IMR-90 (cell line): Measurements from ENCODE around the gene MSLN. TPM values are rescaled to one million over a fixed set of nuclear protein-coding genes. Genes with fewer than 3 reads are reported as not detected.

Experiments used
- ATAC-seq: fragments of 200-7000 bp; cut with Tn5 transposase; 2 replicates; pipeline ENCODE4 v1.9.1; 2020; ENCODE audit warnings: low read depth, mild to moderate bottlenecking, moderate library complexity
- BruUV-seq: library from RNA; stranded (reverse); fragments of 400-500 nt; replicated peaks from 2 replicates; lab custom pipeline; 2021; lab: Mats Ljungman, UMichigan
- CTCF ChIA-PET: fragments of 300-600 bp; formaldehyde crosslinking; extraction: SDS; loops from one replicate; lab custom pipeline; 2021; ENCODE audit warnings: antibody characterized with exemption; lab: Yijun Ruan, JAX
- POLR2A ChIA-PET: fragments of 300-600 bp; sonication (Branson Sonifier 250); formaldehyde crosslinking; loops from one replicate; lab custom pipeline; 2022; ENCODE audit warnings: antibody characterized with exemption; ENCODE audit not compliant: unreplicated experiment; lab: Charles Lee
- DNase-seq: peaks from one replicate; pipeline ENCODE4 v3.0.0; 2013
- H2AFZ ChIP-seq: replicated peaks from 2 replicates; pipeline ENCODE3; 2013; ENCODE audit warnings: low read length, mild to moderate bottlenecking; ENCODE audit not compliant: poor library complexity
- H2AK5ac ChIP-seq: 2 replicates; pipeline ENCODE4 v1.6.1; 2013; ENCODE audit warnings: low read depth, low read length, inconsistent platforms
- H2AK9ac ChIP-seq: replicated peaks from 2 replicates; pipeline ENCODE3; 2013; ENCODE audit warnings: mild to moderate bottlenecking, low read depth, low read length, moderate library complexity; ENCODE audit not compliant: poor library complexity
- H2BK120ac ChIP-seq: 2 replicates; pipeline ENCODE4 v1.6.1; 2013; ENCODE audit warnings: low read depth, low read length, inconsistent platforms
- H2BK15ac ChIP-seq: 3 replicates; pipeline ENCODE4 v1.6.1; 2013; ENCODE audit warnings: low read depth, low read length, inconsistent platforms
- H2BK20ac ChIP-seq: 2 replicates; pipeline ENCODE4 v1.6.1; 2013; ENCODE audit warnings: low read depth, mild to moderate bottlenecking, inconsistent platforms, low read length, moderate library complexity
- H2BK5ac ChIP-seq: 2 replicates; pipeline ENCODE4 v1.6.1; 2013; ENCODE audit warnings: mild to moderate bottlenecking, low read depth, low read length, inconsistent platforms; ENCODE audit not compliant: poor library complexity, severe bottlenecking
- H3K14ac ChIP-seq: replicated peaks from 2 replicates; pipeline ENCODE4 v1.6.1; 2013; ENCODE audit warnings: low read depth, low read length, inconsistent platforms
- H3K18ac ChIP-seq: 2 replicates; pipeline ENCODE4 v1.6.1; 2013; ENCODE audit warnings: low read depth, low read length, control low read depth
- H3K23ac ChIP-seq: 2 replicates; pipeline ENCODE4 v1.6.1; 2013; ENCODE audit warnings: low read depth, low read length, inconsistent platforms
- H3K27ac ChIP-seq: 2 replicates; pipeline ENCODE4 v1.5.1; 2013; ENCODE audit warnings: mild to moderate bottlenecking, control low read depth, low read length; ENCODE audit not compliant: insufficient read depth
- H3K27me3 ChIP-seq: 2 replicates; pipeline ENCODE4 v1.6.1; 2013; ENCODE audit warnings: low read length; ENCODE audit not compliant: control insufficient read depth, insufficient read depth
- H3K36me3 ChIP-seq: 2 replicates; pipeline ENCODE4 v1.6.1; 2013; ENCODE audit warnings: low read length, mixed read lengths; ENCODE audit not compliant: control insufficient read depth, insufficient read depth
- H3K4ac ChIP-seq: 2 replicates; pipeline ENCODE4 v1.6.1; 2013; ENCODE audit warnings: low read depth, low read length, inconsistent platforms
- H3K4me1 ChIP-seq: 2 replicates; pipeline ENCODE4 v1.6.1; 2013; ENCODE audit warnings: low read length, mixed read lengths; ENCODE audit not compliant: control insufficient read depth, insufficient read depth
- H3K4me2 ChIP-seq: 2 replicates; pipeline ENCODE4 v1.6.1; 2013; ENCODE audit warnings: low read depth, mild to moderate bottlenecking, control low read depth, low read length, moderate library complexity
- H3K4me3 ChIP-seq: 2 replicates; pipeline ENCODE4 v1.5.1; 2013; ENCODE audit warnings: low read depth, mild to moderate bottlenecking, control low read depth, low read length, moderate library complexity; ENCODE audit not compliant: insufficient read depth
- H3K56ac ChIP-seq: 2 replicates; pipeline ENCODE4 v1.6.1; 2013; ENCODE audit warnings: low read length, inconsistent platforms; ENCODE audit not compliant: insufficient read depth; ENCODE audit errors: extremely low read depth
- H3K79me1 ChIP-seq, 2 experiments: 2 replicates each; pipeline ENCODE4 v1.6.1; 2013; ENCODE audit warnings: low read length in 2 of 2, inconsistent platforms in 1 of 2, low read depth in 1 of 2
- H3K9ac ChIP-seq: 2 replicates; pipeline ENCODE4 v1.6.1; 2013; ENCODE audit warnings: low read depth, low read length, control low read depth
- H3K9me1 ChIP-seq: 2 replicates; pipeline ENCODE4 v1.6.1; 2013; ENCODE audit warnings: low read length, inconsistent platforms; ENCODE audit not compliant: insufficient read depth
- H3K9me3 ChIP-seq: 2 replicates; pipeline ENCODE4 v1.6.1; 2013; ENCODE audit warnings: low read length; ENCODE audit not compliant: control insufficient read depth, insufficient read depth
- H4K20me1 ChIP-seq: 2 replicates; pipeline ENCODE4 v1.6.1; 2013; ENCODE audit warnings: low read length, inconsistent platforms; ENCODE audit not compliant: insufficient read depth
- H4K5ac ChIP-seq: 2 replicates; pipeline ENCODE4 v1.6.1; 2013; ENCODE audit warnings: mild to moderate bottlenecking, low read depth, low read length, control low read depth
- H4K8ac ChIP-seq, 2 experiments: 2 replicates each; pipeline ENCODE4 v1.6.1; 2013; ENCODE audit warnings: low read depth in 2 of 2, low read length in 2 of 2, control low read depth in 1 of 2, inconsistent platforms in 1 of 2
- H4K91ac ChIP-seq: 2 replicates; pipeline ENCODE4 v1.6.1; 2013; ENCODE audit warnings: low read depth, low read length, inconsistent platforms; ENCODE audit not compliant: insufficient read depth
- BHLHE40 ChIP-seq: fragments of 150-350 bp; IDR thresholded peaks from 2 replicates; pipeline ENCODE4 v1.6.1; 2016; ENCODE audit warnings: mild to moderate bottlenecking, low read depth, low read length
- CHD1 ChIP-seq: IDR thresholded peaks from 2 replicates; pipeline ENCODE4 v1.6.1; 2012; ENCODE audit warnings: low read depth, low read length, improper control_type of control experiment
- FOS ChIP-seq: fragments of 150-350 bp; IDR thresholded peaks from 2 replicates; pipeline ENCODE4 v1.6.1; 2016; ENCODE audit warnings: low read depth, low read length
- MAFK ChIP-seq: IDR thresholded peaks from 2 replicates; pipeline ENCODE4 v1.6.1; 2012; ENCODE audit warnings: low read depth, low read length, improper control_type of control experiment
- MXI1 ChIP-seq: IDR thresholded peaks from 2 replicates; pipeline ENCODE4 v1.6.1; 2012; ENCODE audit warnings: low read depth, mild to moderate bottlenecking, low read length, moderate library complexity, borderline replicate concordance
- NFE2L2 ChIP-seq: fragments of 150-350 bp; IDR thresholded peaks from 2 replicates; pipeline ENCODE4 v1.6.1; 2016; ENCODE audit warnings: low read depth, mild to moderate bottlenecking, low read length
- RAD21 ChIP-seq: IDR thresholded peaks from 2 replicates; pipeline ENCODE4 v1.6.1; 2012; ENCODE audit warnings: low read length, improper control_type of control experiment
- RCOR1 ChIP-seq: IDR thresholded peaks from 2 replicates; pipeline ENCODE4 v1.6.1; 2012; ENCODE audit warnings: mild to moderate bottlenecking, low read length, improper control_type of control experiment; ENCODE audit not compliant: insufficient replicate concordance
- RFX5 ChIP-seq: IDR thresholded peaks from 2 replicates; pipeline ENCODE4 v1.8.0; 2012; ENCODE audit warnings: low read depth, mild to moderate bottlenecking, low read length, moderate library complexity
- WGBS, 2 experiments: methylation state at CpG; one replicate each; pipeline versions ENCODE4 v1.1.5 to v1.1.7; 2013; ENCODE audit warnings: missing lambda C conversion rate in 2 of 2; ENCODE audit not compliant: insufficient read length in 1 of 2; ENCODE audit errors: extremely low coverage in 2 of 2; 5-methylcytosine and 5-hydroxymethylcytosine counted together
- dilution Hi-C: fragments of 300-500 bp; cut with HindIII; formaldehyde crosslinking; loops from one replicate; pipeline ENCODE4 v1.14.3; 2018; ENCODE audit warnings: low sequenced_read_pairs; ENCODE audit not compliant: unreplicated experiment
- in situ Hi-C: fragments of 300-500 bp; cut with MboI; formaldehyde crosslinking; loops from 3 replicates; pipeline ENCODE4 v1.14.3; 2019; ENCODE audit warnings: low sequenced_read_pairs, inconsistent platforms, mixed read lengths
- intact Hi-C: fragments of 100-400 bp; cut with micrococcal nuclease; formaldehyde crosslinking; loops from 2 replicates; pipeline ENCODE4 v1.10.0; 2022
- polyA plus RNA-seq, 3 experiments: library from polyadenylated mRNA; depleted of rRNA; stranded (reverse); fragments of >200 nt; gene quantifications; 2 replicates each; pipeline ENCODE4 v1.2.3, GENCODE V29; 2012; ENCODE audit warnings: low replicate concordance in 1 of 3
- total RNA-seq: library from RNA; depleted of rRNA; stranded (reverse); fragments of >200 nt; gene quantifications from 2 replicates; pipeline ENCODE4 v1.2.3, GENCODE V29; 2012
- TF ChIP-seq, protein P1 (sequence below): conservative IDR thresholded peaks from 2 replicates; pipeline ENCODE4 v1.5.1; 2012; ENCODE audit warnings: mild to moderate bottlenecking, low read depth, low read length, improper control_type of control experiment
- TF ChIP-seq, protein P2 (sequence below): fragments of 150-350 bp; IDR thresholded peaks from 2 replicates; pipeline ENCODE4 v1.6.1; 2016; ENCODE audit warnings: low read depth, mild to moderate bottlenecking, low read length, moderate library complexity, borderline replicate concordance

MSLN gene
- total and polyA plus RNA-seq, 2 of the 4 experiments (the other 2 are of a cell fraction), result 0.14 TPM; not detected in 1

DNA sequence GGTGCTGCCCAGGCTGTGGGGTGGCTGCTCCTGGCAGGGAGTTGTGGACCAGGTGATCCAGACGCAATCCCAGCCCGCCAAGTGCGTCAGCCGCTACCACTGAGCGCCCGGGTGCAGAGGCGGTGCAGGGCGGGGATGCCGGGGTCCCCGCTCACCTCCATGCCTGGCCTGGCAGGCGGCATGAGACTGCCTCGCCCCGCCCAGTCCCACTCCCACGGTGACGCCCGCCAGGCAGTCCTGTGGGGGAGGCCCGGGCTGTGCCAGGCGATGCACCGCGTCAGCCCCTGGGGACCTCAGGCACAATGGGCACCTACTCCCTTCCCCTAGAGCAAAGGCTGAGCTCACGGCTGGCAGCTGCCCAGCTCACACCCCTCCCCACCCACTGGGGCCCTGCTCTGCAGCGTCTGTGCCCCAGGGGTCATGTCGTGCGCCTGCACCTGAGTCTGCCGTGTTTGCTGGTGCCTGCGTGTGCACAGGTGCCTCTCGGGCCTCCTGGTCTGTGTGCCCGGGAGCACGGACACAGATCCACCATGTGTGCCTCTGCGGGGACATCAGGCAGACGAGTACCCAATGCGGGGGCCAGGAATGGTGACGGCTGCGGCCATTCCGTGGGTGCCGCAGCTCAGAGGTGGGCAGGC lies 22.4 kb downstream of the MSLN start:
- dilution Hi-C loops, result no loop called here
- TF ChIP-seq RCOR1 (no peak), RFX5 (no peak), FOS (no peak), CHD1 (no peak), MAFK (no peak), MXI1 (no peak), BHLHE40 (no peak), RAD21 (no peak), NFE2L2 (no peak)
- TF ChIP-seq, protein P1, sequence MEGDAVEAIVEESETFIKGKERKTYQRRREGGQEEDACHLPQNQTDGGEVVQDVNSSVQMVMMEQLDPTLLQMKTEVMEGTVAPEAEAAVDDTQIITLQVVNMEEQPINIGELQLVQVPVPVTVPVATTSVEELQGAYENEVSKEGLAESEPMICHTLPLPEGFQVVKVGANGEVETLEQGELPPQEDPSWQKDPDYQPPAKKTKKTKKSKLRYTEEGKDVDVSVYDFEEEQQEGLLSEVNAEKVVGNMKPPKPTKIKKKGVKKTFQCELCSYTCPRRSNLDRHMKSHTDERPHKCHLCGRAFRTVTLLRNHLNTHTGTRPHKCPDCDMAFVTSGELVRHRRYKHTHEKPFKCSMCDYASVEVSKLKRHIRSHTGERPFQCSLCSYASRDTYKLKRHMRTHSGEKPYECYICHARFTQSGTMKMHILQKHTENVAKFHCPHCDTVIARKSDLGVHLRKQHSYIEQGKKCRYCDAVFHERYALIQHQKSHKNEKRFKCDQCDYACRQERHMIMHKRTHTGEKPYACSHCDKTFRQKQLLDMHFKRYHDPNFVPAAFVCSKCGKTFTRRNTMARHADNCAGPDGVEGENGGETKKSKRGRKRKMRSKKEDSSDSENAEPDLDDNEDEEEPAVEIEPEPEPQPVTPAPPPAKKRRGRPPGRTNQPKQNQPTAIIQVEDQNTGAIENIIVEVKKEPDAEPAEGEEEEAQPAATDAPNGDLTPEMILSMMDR, result no peak
- TF ChIP-seq, protein P2, sequence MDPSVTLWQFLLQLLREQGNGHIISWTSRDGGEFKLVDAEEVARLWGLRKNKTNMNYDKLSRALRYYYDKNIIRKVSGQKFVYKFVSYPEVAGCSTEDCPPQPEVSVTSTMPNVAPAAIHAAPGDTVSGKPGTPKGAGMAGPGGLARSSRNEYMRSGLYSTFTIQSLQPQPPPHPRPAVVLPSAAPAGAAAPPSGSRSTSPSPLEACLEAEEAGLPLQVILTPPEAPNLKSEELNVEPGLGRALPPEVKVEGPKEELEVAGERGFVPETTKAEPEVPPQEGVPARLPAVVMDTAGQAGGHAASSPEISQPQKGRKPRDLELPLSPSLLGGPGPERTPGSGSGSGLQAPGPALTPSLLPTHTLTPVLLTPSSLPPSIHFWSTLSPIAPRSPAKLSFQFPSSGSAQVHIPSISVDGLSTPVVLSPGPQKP, result no peak
- Histone ChIP-seq H3K9ac (no peak overlapping the region), H4K20me1 (peaks cover 19% of the 10 kb centered on the region), H4K5ac (no peak overlapping the region), H3K4me2 (no peak overlapping the region), H4K8ac (no peak overlapping the region), H2AFZ (no peak overlapping the region), H2BK20ac (no peak overlapping the region), H3K9me1 (no peaks in the 10 kb centered on the region), H2AK9ac (no peak overlapping the region), H2AK5ac (no peak overlapping the region), H3K4me3 (no peak overlapping the region), H3K4ac (no peak overlapping the region), H3K36me3 (peaks cover 10% of the 10 kb centered on the region; the same call in 1 of the 2 replicates), H3K4me1 (peaks cover 11% of the 10 kb centered on the region; the same call in 1 of the 2 replicates), H4K91ac (no peak overlapping the region), H3K56ac (no peak overlapping the region), H2BK15ac (no peak overlapping the region), H3K27ac (no peak overlapping the region), H3K79me1 (peaks cover 3 to 24% of the 10 kb centered on the region in 2 experiments; a peak in 1 of 4 replicates), H3K27me3 (peaks cover 9% of the 10 kb centered on the region; the same call in 1 of the 2 replicates), H3K18ac (no peak overlapping the region), H3K23ac (no peak overlapping the region), H3K14ac (no peak overlapping the region), H2BK120ac (no peak overlapping the region), H2BK5ac (no peak overlapping the region), H3K9me3 (no peaks in the 10 kb centered on the region)
- no peak for ATAC-seq
- ChIA-PET CTCF (interaction anchor here (0.9 kb wide), 1 partner anchor 70 kb away, joined by 3 read pairs; no protein-coding TSS in a partner anchor), POLR2A (no interaction called here)
- BruUV-seq, result no TSS peak
- intact Hi-C loops, result no loop called here
- 68% methylated on average over 13 of the region's 36 CpGs; no CpG with 5 or more reads in 1 of the 2 experiments for WGBS, 2 experiments
- no peak for DNase-seq
- in situ Hi-C loops, result no loop called here
